SU-DHL-6 (cell line): Measurements from ENCODE around the gene BCAS4.

Source experiments
- H2AFZ ChIP-seq: fragments of 200-600 bp; sonication (generic); 2 replicates; pipeline ENCODE4 v1.6.1; 2014; ENCODE audit warnings: low read depth, mild to moderate bottlenecking, moderate library complexity, mixed read lengths, antibody characterized with exemption, low read length; ENCODE audit not compliant: severe bottlenecking
- H3F3A ChIP-seq: fragments of 200-600 bp; shearing (Covaris generic); 2 replicates; pipeline ENCODE4 v1.6.0; 2016; ENCODE audit warnings: antibody characterized with exemption, mild to moderate bottlenecking; ENCODE audit not compliant: insufficient read depth
- H3K27ac ChIP-seq: fragments of 200-600 bp; sonication (generic); 2 replicates; pipeline ENCODE4 v1.5.1; 2016; ENCODE audit warnings: low read depth, mild to moderate bottlenecking, low read length, moderate library complexity, mixed read lengths
- H3K27me3 ChIP-seq: fragments of 200-600 bp; sonication (generic), shearing (Covaris generic); 2 replicates; pipeline ENCODE4 v1.6.0; 2014; ENCODE audit warnings: mild to moderate bottlenecking, low read length
- H3K36me3 ChIP-seq: fragments of 200-600 bp; sonication (generic); 2 replicates; pipeline ENCODE4 v1.6.1; 2014; ENCODE audit warnings: mild to moderate bottlenecking, low read length, mixed read lengths
- H3K4me2 ChIP-seq: fragments of 300-600, 200-600 bp; shearing (Covaris generic), sonication (generic); 2 replicates; pipeline ENCODE4 v1.6.0; 2014; ENCODE audit warnings: low read length, low read depth, mild to moderate bottlenecking; ENCODE audit not compliant: poor library complexity, severe bottlenecking
- H3K4me3 ChIP-seq: fragments of 200-600 bp; sonication (generic); 2 replicates; pipeline ENCODE4 v1.5.1; 2014; ENCODE audit warnings: antibody characterized with exemption, low read length, mild to moderate bottlenecking, mixed read lengths; ENCODE audit not compliant: insufficient read depth, poor library complexity, severe bottlenecking
- H3K79me2 ChIP-seq: fragments of 200-600 bp; sonication (generic); 2 replicates; pipeline ENCODE4 v1.6.1; 2014; ENCODE audit warnings: mild to moderate bottlenecking, low read length, moderate library complexity; ENCODE audit not compliant: insufficient read depth
- H3K9ac ChIP-seq: fragments of 200-600 bp; sonication (generic); 2 replicates; pipeline ENCODE4 v1.7.0; 2014; ENCODE audit warnings: mild to moderate bottlenecking, low read length
- H3K9me2 ChIP-seq: fragments of 200-600 bp; sonication (generic); replicated peaks from 2 replicates; pipeline ENCODE4 v1.6.1; 2014; ENCODE audit warnings: low read length; ENCODE audit not compliant: insufficient read depth
- H3K9me3 ChIP-seq: fragments of 200-600 bp; sonication (generic); 2 replicates; pipeline ENCODE4 v1.6.1; 2014; ENCODE audit warnings: low read length, mixed read lengths; ENCODE audit not compliant: insufficient read depth
- H4K20me1 ChIP-seq: fragments of 200-600 bp; sonication (generic); 2 replicates; pipeline ENCODE4 v1.6.1; 2014; ENCODE audit warnings: low read depth, mild to moderate bottlenecking, antibody characterized with exemption, low read length, moderate library complexity, mixed read lengths
- EZH2phosphoT487 ChIP-seq: fragments of 200-600 bp; sonication (generic), shearing (Covaris generic); conservative IDR thresholded peaks from 2 replicates; pipeline ENCODE4 v1.6.1; 2018; ENCODE audit warnings: mild to moderate bottlenecking, antibody characterized with exemption, low read length, moderate library complexity, mixed read lengths
- TF ChIP-seq, protein P1 (sequence below): fragments of 200-600 bp; sonication (generic); IDR thresholded peaks from one replicate; pipeline ENCODE4 v1.5.1; 2017; ENCODE audit warnings: antibody characterized with exemption, mild to moderate bottlenecking, low read length, moderate library complexity; ENCODE audit not compliant: insufficient read depth, poor library complexity, severe bottlenecking

The BCAS4 gene

DNA sequence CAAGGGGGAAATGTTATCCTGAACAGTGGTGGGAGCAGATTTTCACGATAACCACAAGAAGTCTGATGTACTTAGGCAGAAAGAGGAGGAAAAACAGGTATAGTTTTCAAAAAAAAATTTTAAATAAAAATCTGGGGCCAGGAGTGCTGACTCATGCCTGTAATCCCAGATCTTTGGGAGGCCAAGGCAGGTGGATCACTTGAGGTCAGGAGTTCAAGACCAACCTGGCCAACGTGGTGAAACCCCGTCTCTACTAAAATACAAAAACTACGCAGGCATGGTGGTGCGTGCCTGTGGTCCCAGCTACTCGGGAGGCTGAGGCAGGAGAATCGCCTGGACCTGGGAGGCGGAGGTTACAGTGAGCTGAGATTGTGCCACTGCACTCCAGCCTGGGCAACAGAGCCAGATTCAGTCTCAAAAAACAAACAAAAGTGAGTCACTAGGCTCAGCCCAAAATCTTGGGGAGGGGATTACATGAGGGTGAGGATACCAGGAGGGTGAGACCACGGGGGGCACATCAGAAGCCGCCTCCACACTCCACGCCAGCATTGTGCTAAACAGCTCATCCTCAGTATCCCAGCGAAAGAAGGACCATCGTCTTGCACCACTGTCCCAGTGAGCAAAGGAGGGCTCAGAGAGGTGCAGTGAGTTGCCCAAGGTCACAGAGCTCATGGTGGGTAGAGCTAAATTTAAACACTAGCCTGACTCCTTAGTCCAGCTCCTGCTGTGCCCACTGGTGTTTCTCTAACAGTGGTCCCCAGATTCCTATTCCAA lies 33.7 kb downstream of the BCAS4 start:
- Histone ChIP-seq H3K9ac (no peak overlapping the region), H3K27me3 (no peaks in the 10 kb centered on the region), H2AFZ (no peak overlapping the region), H3K9me2 (no peaks in the 10 kb centered on the region), H3K36me3 (peaks cover 7% of the 10 kb centered on the region; the same call in 1 of the 2 replicates), H4K20me1 (no peaks in the 10 kb centered on the region), H3K9me3 (no peaks in the 10 kb centered on the region), H3K79me2 (peaks cover 39% of the 10 kb centered on the region), H3K4me2 (no peak overlapping the region), H3K4me3 (no peak overlapping the region), H3F3A (no peaks in the 10 kb centered on the region), H3K27ac (no peak overlapping the region)
- no peak for TF ChIP-seq EZH2phosphoT487

DNA sequence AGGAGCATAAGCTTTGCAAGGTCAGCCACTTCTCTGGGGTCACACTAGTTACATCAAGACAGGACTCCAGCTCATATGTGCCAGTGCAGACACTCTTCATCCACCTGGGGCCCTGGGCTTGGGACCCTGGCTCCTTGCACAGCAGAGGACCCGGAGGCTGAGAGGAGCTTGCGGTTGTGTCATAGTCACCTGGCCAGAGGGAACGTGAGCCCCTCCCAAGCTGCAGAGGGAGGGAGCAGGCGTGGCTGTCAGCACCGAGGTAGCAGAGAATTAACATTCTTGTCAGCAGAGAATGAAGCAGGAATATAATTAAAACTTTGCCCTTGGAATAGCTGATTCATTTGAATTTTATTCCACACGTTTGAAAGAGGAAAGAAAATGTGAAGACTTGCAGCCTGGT lies 36.8 kb downstream of the BCAS4 start:
- TF ChIP-seq, protein P1, sequence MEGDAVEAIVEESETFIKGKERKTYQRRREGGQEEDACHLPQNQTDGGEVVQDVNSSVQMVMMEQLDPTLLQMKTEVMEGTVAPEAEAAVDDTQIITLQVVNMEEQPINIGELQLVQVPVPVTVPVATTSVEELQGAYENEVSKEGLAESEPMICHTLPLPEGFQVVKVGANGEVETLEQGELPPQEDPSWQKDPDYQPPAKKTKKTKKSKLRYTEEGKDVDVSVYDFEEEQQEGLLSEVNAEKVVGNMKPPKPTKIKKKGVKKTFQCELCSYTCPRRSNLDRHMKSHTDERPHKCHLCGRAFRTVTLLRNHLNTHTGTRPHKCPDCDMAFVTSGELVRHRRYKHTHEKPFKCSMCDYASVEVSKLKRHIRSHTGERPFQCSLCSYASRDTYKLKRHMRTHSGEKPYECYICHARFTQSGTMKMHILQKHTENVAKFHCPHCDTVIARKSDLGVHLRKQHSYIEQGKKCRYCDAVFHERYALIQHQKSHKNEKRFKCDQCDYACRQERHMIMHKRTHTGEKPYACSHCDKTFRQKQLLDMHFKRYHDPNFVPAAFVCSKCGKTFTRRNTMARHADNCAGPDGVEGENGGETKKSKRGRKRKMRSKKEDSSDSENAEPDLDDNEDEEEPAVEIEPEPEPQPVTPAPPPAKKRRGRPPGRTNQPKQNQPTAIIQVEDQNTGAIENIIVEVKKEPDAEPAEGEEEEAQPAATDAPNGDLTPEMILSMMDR: no peak
- no peak for TF ChIP-seq EZH2phosphoT487
- no peaks in the 10 kb centered on the region for H4K20me1 ChIP-seq
- H3K27me3 ChIP-seq: no peaks in the 10 kb centered on the region
- no peak overlapping the region for H3K4me2 ChIP-seq
- H3K27ac ChIP-seq: no peak overlapping the region
- H3K9ac ChIP-seq: no peak overlapping the region
- H3K4me3 ChIP-seq: no peak overlapping the region
- no peak overlapping the region for H2AFZ ChIP-seq
- H3K9me2 ChIP-seq: no peaks in the 10 kb centered on the region
- H3F3A ChIP-seq: no peaks in the 10 kb centered on the region
- peaks cover 7% of the 10 kb centered on the region; the same call in 1 of the 2 replicates for H3K36me3 ChIP-seq
- H3K79me2 ChIP-seq: peaks cover 17% of the 10 kb centered on the region
- H3K9me3 ChIP-seq: no peaks in the 10 kb centered on the region

DNA sequence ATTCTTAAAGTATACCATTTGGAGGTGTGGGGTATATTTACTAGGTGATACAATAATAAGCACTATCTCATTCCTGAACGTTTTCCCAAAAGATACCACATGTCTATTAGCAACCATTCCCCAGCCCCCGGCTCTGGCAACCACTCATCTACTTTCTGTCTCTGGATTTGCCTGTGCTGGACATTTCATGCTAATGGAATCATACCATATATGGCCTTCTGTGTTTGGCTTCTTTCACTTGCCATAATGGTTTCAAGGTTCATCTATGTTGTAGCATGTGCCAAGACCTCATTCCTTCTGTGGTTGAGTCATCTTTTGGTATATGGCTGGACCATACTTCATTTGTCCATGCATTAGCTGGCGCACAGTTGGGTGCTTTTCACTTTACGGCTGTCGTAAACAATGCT lies 39.7 kb downstream of the BCAS4 start:
- Histone ChIP-seq H3K36me3 (peaks cover 7% of the 10 kb centered on the region; the same call in 1 of the 2 replicates), H2AFZ (no peak overlapping the region), H3K9ac (no peak overlapping the region), H3F3A (no peaks in the 10 kb centered on the region), H3K27me3 (no peaks in the 10 kb centered on the region), H3K9me3 (no peaks in the 10 kb centered on the region), H3K4me2 (no peak overlapping the region), H3K9me2 (no peaks in the 10 kb centered on the region), H3K79me2 (peaks cover 6% of the 10 kb centered on the region; the same call in 1 of the 2 replicates), H3K4me3 (no peak overlapping the region), H4K20me1 (no peaks in the 10 kb centered on the region), H3K27ac (no peak overlapping the region)
- TF ChIP-seq, protein P1: no peak
